Measurements from ENCODE around the gene C1orf210.

The C1orf210 gene

GRCh38 chr1:43277116-43277876 is 8.1 kb downstream of the C1orf210 start:
- TF ChIP-seq TSHZ2 (CRISPR knock-in tag; IDR thresholded peaks at IDR 0.05): no peak
- no peak for TF ChIP-seq RARB (CRISPR knock-in tag; IDR thresholded peaks at IDR 0.05)
- no peak for TF ChIP-seq OSR1 (CRISPR knock-in tag; IDR thresholded peaks at IDR 0.05)
- no peak for TF ChIP-seq CSRNP3 (CRISPR knock-in tag; IDR thresholded peaks at IDR 0.05)
- no peak for TF ChIP-seq ISL1 (CRISPR knock-in tag; IDR thresholded peaks at IDR 0.05)
- TF ChIP-seq GLIS3 (CRISPR knock-in tag; IDR thresholded peaks at IDR 0.05): no peak
- no peak for TF ChIP-seq SNAI2 (CRISPR knock-in tag; IDR thresholded peaks at IDR 0.05)
- TF ChIP-seq ZFP30 (CRISPR knock-in tag; IDR thresholded peaks at IDR 0.05): no peak
- TF ChIP-seq CSDC2 (CRISPR knock-in tag; IDR thresholded peaks at IDR 0.05): no peak
- no peak for TF ChIP-seq ZNF70 (CRISPR knock-in tag; IDR thresholded peaks at IDR 0.05)
- no peak for TF ChIP-seq ZC3H10 (CRISPR knock-in tag; IDR thresholded peaks at IDR 0.05)
- no peak for TF ChIP-seq ZFP3 (CRISPR knock-in tag; IDR thresholded peaks at IDR 0.05)
- no peak for TF ChIP-seq ESRRG (CRISPR knock-in tag; IDR thresholded peaks at IDR 0.05)
- no peak for TF ChIP-seq POU6F1 (CRISPR knock-in tag; IDR thresholded peaks at IDR 0.05; ENCODE audit: borderline replicate concordance, low read depth)
- no peak for ATAC-seq

- no peak for ATAC-seq
- no peak for TF ChIP-seq BACH2 (CRISPR knock-in tag; IDR thresholded peaks at IDR 0.05; ENCODE audit: borderline replicate concordance)
- no peak for TF ChIP-seq ARNTL (CRISPR knock-in tag; IDR thresholded peaks at IDR 0.05; ENCODE audit: borderline replicate concordance, low read depth)
- no peak for TF ChIP-seq PPARA (CRISPR knock-in tag; IDR thresholded peaks at IDR 0.05; ENCODE audit: borderline replicate concordance)
- TF ChIP-seq ZNF70 (CRISPR knock-in tag; IDR thresholded peaks at IDR 0.05): no peak
- no peak for TF ChIP-seq SNAI2 (CRISPR knock-in tag; IDR thresholded peaks at IDR 0.05)
- TF ChIP-seq CSDC2 (CRISPR knock-in tag; IDR thresholded peaks at IDR 0.05): no peak
- no peak for TF ChIP-seq CREB5 (CRISPR knock-in tag; IDR thresholded peaks at IDR 0.05; ENCODE audit: low read depth)
- TF ChIP-seq ISL1 (CRISPR knock-in tag; IDR thresholded peaks at IDR 0.05): no peak
- no peak for TF ChIP-seq CSRNP3 (CRISPR knock-in tag; IDR thresholded peaks at IDR 0.05)
- TF ChIP-seq ESRRG (CRISPR knock-in tag; IDR thresholded peaks at IDR 0.05): no peak
- no peak for TF ChIP-seq POU6F1 (CRISPR knock-in tag; IDR thresholded peaks at IDR 0.05; ENCODE audit: borderline replicate concordance, low read depth)
- no peak for TF ChIP-seq TOX (CRISPR knock-in tag; IDR thresholded peaks at IDR 0.05; ENCODE audit: borderline replicate concordance)
Measured at GRCh38 chr1:43276673-43277072, 8.7 kb downstream of the C1orf210 start.
